Measurements from ENCODE around the gene CASKIN1.
A peak's percentile ranks its signal among the peaks of the same experiment; 100 is the strongest.
"Not testable (repeated sequence)": the region's sequence is repeated elsewhere in the genome, so short reads cannot be mapped to it uniquely, and the experiment has no call there.

The CASKIN1 gene

GRCh38 chr16:2210009-2210332, 13.6 kb upstream of the CASKIN1 start:
- DNase-seq, result no peak

DNA sequence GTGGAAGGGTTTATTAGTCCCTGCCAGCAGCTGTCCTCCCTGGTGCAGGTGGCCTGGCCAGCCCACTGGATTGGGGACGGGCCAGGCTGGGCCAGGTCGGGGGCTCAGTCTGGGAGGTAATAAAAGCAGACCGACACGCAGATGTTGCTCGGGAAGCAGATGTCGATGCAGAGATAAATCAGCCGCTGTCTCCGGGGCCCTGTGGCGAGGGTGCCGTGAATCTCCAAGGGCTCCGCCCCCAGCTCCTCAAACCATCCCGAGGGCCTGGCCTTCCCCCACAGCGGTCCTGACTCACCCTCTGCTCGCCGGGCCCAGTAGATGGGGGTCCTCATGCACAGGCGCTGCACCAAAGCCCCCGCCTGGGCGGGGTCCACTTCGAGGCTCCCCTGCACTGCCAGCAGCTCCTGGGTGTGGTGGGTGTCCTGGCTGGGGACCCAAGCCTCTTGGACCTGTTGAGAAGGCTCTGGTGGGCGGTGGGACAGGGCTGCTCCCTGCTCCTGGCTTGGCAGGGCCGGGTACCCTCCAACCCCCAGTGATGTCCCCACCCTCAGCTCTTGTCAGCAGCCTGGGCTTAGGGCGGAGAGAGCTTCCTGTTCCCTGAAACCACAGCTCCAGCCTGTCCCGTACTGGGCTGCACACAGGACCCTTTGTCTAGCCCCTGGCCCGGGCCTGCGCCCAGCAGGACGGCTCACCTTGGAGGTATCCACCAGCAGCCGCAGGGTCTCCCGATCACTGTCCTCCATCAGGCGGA, 13.0 kb upstream of the CASKIN1 start:
- DNase-seq, result no peak

GRCh38 chr16:2208772-2209171, 12.4 kb upstream of the CASKIN1 start:
- DNase-seq, result no peak

DNA sequence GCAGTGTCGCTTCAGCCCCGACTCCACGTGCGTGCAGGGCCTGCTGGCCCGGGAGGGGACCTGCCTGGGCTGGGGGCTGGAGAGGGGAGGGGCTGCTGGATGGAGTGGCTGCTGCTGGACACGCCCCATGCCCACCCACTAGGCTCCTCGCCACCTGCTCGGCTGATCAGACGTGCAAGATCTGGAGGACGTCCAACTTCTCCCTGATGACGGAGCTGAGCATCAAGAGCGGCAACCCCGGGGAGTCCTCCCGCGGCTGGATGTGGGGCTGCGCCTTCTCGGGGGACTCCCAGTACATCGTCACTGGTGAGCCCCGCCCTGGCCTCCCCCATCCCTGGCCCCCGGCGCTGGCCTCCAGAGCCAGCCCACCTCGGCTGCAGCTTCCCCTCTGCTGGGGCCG, 11.9 kb upstream of the CASKIN1 start:
- DNase-seq, result peak in 1 of 2 experiments; percentile 50

DNA sequence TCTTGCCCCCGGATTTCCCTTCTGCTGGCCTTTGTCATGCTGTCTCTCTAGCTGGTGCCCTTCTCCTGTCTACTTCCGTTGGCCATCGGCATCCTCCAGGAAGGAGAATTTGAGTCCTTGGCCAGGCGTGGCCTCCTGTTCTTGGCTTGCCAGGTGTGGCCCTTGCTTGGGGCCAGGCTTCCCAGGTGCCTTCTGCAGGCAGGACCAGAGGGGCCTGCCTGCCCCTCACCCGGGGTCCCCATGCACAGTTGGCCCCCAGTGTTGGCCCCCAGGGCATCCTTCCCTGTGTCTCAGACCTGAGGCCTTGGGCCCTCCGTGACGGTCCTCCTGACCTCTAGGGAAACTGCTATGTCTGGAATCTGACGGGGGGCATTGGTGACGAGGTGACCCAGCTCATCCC, 11.5 kb upstream of the CASKIN1 start:
- DNase-seq, result no peak

DNA sequence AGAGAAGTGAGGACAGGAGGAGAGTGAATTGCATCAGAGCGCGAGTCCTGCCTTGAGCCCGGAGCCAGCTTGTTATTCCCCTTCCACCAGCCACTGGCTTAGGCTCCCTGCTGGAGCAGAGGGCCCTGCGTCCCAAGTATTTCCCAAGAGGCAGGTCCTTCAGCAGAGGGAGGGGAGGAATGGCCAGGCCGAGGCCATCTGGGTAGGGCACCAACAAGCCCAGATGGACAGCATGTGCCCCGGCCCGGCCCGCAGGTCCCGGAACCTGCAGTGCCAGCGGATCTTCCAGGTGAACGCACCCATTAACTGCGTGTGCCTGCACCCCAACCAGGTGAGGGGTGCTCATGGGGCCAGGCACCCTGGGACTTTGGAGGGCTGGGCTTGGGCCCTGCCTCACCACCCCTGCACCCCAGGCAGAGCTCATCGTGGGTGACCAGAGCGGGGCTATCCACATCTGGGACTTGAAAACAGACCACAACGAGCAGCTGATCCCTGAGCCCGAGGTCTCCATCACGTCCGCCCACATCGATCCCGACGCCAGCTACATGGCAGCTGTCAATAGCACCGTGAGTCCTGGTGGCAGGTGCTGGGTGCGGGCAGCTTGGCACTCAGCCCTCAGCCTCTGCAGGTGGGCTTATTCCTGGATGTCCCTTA, 10.5 kb upstream of the CASKIN1 start:
- DNase-seq, result peak in 1 of 2 experiments; percentile 30

- DNase-seq, result no peak
These were observed 10.0 kb upstream of the CASKIN1 start for GRCh38 chr16:2206420-2206779.

DNA sequence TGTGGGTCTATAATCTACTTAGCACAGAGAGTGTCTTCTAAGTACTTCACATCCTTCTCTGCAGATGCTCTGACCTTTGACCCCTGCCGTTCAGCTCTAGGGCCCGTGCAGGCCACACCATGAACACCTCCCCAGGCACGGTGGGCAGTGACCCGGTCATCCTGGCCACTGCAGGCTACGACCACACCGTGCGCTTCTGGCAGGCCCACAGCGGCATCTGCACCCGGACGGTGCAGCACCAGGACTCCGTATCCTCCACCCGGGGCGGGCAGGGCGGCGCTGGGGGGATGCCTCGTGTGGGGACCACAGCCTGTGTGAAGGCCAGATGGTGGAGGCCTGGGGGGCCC, 9.5 kb upstream of the CASKIN1 start:
- no peak for DNase-seq

GRCh38 chr16:2205104-2205966, 8.9 kb upstream of the CASKIN1 start, which contains the start of gene MLST8:
Gene MLST8, plus strand, starts transcription at chr16:2205454. Its CDS starts 632 bp downstream, at chr16:2206086.
- DNase-seq, result peak; percentile 79 to 82

DNA sequence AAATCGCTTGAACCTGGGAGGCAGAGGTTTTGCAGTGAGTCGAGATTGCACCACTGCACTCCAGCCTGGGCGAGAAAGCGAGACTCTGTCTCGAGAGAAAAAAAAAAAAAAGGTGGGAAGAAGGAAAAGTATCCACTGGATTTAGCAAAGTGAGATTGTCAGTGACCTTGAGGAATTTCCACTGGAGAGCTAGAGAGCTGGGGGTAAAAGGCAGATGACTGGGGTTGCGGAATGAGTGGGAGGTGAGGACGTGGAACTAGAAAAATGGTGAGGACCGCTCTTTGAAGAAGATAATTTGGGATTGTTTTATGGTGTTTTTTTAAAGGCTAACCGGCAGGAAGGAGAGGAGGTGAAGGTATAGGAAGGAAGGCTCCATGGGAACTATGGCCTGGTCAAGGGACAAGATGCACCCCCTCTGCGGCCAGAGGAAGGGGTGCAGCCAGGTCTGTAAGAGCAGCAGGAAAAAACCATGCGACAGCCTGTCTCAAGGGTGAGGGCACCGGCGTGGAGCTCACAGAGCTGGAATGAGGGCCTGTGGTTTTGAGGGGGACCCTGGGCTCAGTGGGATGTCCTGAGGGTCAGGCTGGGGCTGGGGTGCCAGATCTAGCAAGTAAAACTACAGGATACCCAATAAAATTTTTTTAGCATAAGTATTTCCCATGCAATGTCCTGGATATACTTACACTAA, 8.2 kb upstream of the CASKIN1 start:
- DNase-seq, result no peak

DNA sequence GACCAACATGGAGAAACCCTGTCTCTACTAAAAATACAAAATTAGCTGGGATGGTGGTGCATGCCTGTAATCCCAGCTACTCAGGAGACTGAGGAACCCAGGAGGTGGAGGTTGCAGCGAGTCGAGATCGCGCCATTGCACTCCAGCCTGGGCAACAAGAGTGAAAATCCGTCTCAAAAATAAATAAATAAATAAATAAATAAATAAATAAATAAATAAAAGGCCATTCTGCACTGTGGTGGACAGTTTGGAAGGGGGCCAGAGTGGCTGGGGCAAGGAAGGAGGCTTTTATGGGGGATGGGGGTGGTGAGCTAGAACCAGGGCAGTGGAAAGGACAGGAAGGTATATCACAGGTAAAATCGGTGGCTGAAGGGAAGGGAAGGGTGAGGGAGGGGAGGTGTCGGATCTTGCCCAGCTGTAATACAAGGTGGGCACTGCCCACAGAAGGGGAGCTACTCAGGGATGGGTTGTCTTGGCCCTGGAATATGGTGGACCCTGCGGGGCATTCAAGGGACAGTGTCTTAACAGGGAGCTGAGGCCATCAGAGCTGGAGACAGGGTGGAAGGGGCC, 6.8 kb upstream of the CASKIN1 start:
- DNase-seq, result not testable (repeated sequence)

DNA sequence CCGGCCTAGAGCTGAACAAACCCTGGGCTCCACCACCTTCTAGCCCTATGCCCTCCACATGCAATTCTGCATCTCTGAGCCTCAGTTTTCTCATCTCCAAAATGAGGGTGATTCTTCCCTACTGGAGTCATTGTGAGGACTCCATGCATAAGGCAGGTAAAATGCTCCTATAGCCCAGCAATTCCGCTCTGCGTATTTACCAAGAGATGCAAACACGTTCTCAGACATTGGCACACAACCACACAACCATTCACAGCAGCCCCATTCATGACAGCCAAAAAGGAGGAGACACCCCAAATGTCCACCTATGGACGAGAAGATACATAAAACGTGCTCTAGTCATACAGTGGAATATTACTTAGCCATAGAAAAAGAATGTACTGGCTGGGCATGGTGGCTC, 3.9 kb upstream of the CASKIN1 start:
- no peak for DNase-seq

- no peak for DNase-seq
These were observed 3.3 kb upstream of the CASKIN1 start for GRCh38 chr16:2199621-2200139.

GRCh38 chr16:2199095-2199494, 2.7 kb upstream of the CASKIN1 start:
- no peak for DNase-seq

- DNase-seq, result no peak
These were observed 1.9 kb upstream of the CASKIN1 start for GRCh38 chr16:2198283-2198682.

GRCh38 chr16:2197765-2198164, 1.4 kb upstream of the CASKIN1 start:
- DNase-seq, result no peak

GRCh38 chr16:2196981-2197511, 641 bp upstream of the CASKIN1 start:
- no peak for DNase-seq

- no peak for DNase-seq
These were observed 863 bp downstream of the CASKIN1 start for GRCh38 chr16:2195322-2196161.

- DNase-seq, result peak; percentile 51 to 61
These were observed 1.5 kb downstream of the CASKIN1 start for GRCh38 chr16:2194852-2195321.

GRCh38 chr16:2194166-2194834, 2.1 kb downstream of the CASKIN1 start:
- DNase-seq, result peak in 1 of 2 experiments; percentile 21

- no peak for DNase-seq
These were observed 5.0 kb downstream of the CASKIN1 start for GRCh38 chr16:2191446-2191706.
